Activated CD4-positive, alpha-beta T cell treated with anti-CD3 and anti-CD28 coated beads, Interleukin-2, amount 50 U/mL, for 48 hours (primary cell): Measurements from ENCODE around the gene CSNK2A1.
"Not testable (repeated sequence)": the region's sequence is repeated elsewhere in the genome, so short reads cannot be mapped to it uniquely, and the experiment has no call there.

Experiments used
- DNase-seq, 2 experiments: peaks; one replicate each; pipeline ENCODE4 v3.0.0-alpha.2; 2020

CSNK2A1 gene

DNA sequence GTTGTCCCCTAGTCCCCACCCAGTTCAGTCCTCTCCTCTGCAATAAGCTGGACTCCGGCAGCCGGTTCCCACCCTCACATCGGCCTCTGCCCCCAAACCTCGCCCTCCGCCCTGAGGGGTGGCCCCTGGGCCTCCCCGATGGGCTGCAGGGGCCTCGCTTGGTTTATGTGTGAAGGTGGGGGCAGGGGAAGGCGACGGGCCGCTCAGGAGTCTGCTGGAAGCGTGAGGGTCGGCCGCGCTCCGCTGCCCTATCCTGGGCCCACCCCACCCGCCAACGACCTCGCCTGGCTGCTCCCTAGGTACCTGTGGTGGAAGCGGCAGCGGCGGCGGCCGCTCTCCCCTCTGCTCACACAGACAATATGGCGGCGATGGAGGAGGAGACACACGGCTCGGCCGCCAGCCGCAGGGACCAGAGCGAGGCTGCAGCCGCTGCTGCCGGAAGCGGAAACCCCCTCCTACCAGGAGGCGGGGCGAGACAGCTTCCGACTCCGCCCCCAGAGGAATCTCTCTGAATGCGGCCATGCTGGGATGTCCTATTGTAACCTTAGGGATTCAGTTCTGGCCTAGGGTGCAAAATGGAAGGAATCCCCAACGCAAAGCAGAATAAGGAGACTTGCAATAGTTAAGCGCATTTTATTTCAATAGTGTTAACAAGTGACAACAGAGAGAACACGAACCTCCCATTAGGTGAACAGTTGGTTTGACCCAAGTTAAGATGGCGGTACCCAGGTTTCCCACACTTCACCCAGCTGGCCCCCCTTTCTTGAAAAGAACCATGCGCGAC, at the start of gene CSNK2A1:
Gene CSNK2A1, minus strand, starts transcription at position 422 of the 784 bp plus-strand sequence. CDS start 35,239 bp downstream, outside the sequence.
- DNase-seq = peak; percentile 94 to 96

DNA sequence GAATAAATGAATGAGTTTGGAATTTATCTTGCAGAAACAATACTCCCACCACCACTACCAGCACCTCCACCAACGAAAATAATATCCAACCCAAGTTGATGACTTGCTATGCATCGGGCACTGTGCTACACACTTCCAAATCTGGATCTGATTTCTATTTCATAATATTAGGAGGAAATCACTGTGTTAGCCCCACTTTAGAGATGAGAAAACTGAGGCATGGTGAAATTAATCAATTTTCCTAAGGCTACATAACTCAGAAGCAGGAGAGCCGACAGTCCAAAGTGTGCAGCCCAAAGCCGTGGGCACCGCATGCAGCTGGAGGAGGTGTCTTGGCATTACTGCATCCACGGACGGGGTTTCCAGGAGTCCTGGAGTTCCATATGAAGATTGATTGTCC, 48.9 kb upstream of the CSNK2A1 start:
- no peak for DNase-seq

DNA sequence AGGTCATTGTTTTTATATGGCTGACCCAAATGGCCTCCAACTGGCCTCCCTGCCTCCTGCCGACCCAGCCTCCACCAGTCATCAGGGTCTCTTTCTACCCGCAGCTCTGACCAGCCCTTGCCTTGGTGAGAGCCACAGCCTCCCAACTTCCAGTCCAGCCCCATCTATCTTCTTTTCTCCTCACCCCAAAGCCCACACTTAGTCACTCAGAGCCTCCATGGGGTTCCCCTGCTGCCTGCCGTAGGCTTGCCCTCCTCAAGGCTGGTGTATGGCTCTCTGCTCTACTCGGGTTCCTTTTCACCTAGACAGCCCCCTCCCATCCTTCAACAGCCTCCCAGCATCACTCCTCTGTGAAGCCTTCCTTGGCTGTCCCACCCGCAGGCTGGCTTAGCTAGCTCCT, 48.4 kb upstream of the CSNK2A1 start:
- no peak for DNase-seq

DNA sequence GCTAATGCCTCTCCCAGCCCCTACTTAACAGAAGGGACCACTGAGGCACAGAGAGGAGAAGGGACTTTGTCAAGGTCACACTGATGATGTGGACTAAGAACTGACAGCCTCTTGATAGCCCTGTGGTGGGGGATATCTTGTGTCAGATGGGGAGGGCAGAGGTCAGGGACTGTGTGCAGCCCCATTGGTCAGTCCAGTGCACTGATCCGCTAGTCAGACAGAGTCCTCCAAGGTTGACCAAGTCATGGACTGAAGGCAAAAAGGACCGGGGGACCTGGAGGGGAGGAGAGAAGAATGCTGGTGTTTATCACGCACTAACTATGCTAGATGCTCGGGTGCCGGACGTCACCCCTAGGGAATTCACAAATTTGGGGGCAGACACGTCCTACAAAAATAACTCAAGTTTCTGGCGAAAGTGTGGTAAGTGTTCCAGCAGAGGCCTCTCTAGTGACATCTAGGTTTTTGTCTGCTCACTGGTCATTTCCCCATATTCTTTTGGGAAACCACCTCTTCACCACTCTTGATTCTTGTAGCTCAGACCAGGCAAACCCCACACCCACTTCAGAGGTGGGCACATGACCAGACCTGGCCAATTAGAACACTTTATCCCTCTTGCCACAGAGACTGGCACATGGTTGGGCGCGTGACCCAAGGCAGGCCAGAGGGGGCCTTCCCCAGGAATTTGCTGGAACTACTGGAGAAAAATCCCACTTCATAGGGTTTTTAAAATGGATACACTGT, 45.5 kb upstream of the CSNK2A1 start:
- no peak for DNase-seq

DNA sequence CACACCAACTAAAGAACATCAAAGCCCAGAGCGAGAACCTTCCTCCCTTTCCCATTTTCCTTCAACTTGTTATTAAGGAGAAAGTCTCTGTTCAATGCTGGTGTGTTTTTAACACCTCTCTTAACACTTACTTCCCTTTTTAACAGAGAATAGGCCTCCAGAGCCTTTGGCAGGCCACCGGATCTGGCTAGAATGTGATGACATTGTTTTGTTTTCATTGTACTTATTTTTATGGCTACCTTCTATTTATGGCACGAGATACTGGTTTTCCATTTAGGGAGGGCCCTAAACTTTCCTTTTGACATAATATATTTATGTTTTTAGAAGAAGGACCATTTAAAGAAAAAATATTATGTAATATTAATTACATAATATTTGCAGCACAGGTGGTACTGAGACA, 44.9 kb upstream of the CSNK2A1 start:
- DNase-seq = no peak

DNA sequence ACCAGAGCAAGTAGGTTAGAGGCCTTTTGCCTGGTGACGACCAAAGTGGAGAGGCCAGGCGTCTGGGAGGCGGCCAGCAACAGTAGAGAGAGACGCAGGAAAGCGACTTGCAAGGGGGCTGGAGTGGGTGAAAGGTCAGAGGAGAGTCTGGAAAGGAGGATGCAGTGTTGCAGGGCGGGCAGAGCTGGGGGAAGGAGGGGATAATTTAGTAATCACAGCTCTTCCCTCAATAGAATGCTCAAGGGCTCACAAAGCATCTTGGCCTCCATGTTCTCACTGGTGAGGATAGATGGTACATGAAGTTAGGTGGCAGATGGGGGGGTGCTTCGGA, 41.3 kb upstream of the CSNK2A1 start:
- DNase-seq = no peak

DNA sequence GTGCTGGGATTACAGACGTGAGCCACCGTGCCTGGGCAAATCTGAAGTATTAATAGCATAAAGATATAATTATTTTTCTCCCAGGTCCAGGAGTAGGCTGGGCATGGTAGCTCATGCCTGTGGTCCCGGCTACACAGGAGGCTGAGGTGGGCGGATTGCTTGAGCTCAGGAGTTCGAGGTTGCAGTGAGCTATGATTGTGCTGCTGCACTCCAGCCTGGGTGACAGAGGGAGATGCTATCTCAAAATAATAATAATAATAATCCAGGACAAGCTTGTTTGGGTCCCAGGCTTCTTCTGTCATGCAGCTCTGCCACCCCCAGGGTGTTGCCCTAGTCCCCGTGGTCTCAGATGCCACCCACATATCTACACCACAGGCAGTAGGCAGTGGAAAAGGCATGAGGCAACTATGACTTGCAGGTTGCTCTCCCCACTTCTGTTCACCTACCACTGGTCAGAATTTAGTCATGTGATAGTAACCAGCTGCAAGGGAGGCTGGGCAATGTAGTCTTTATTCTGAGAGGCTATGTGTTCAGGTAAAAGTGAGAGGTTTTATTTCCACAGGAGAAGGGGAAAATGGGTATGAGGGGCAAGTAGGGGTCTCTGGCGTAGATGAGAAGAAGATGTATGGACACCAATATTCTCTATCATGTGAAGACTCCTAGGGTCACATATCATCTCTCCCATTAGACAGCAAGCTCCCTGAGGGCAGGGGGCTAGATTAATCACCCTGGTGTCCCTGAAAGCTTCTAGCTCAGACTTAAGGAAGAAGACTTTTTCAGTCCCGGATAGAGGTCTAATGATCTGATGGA, 40.8 kb upstream of the CSNK2A1 start:
- peak in 1 of 2 experiments; percentile 18 for DNase-seq

DNA sequence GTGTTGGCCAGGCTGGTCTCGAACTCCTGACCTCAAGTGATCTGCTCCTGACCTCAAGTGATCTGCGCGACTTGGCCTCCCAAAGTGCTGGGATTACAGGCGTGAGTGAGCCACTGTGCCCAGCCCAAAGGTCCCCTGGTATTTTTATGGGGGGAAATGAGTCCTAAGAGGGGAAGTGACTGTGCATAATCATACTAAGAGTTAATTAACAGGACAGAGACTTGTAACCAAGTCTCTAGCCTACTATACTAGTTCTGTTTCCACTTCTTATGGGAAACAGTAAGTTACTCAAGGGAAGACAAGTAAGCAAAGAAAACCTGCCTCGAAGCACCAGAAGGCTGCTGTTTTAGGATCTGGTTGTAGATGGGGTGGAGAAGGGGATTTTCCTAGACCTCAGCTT, 38.6 kb upstream of the CSNK2A1 start:
- DNase-seq = no peak

DNA sequence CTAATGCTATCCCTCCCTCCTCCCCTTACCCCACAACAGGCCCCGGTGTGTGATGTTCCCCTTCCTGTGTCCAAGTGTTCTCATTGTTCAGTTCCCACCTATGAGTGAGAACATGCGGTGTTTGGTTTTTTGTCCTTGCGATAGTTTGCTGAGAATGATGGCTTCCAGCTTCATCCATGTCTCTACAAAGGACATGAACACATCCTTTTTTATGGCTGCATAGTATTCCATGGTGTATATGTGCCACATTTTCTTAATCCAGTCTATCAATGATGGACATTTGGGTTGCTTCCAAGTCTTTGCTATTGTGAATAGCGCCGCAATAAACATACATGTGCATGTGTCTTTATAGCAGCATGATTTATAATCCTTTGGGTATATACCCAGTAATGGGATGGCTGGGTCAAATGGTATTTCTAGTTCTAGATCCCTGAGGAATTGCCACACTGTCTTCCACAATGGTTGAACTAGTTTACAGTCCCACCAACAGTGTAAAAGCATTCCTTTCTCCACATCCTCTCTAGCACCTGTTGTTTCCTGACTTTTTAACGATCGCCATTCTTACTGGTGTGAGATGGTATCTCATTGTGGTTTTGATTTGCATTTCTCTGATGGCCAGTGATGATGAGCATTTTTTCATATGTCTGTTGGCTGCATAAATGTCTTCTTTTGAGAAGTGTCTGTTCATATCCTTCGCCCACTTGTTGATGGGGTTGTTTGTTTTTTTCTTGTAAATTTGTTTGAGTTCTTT, 35.5 kb upstream of the CSNK2A1 start:
- not testable (repeated sequence) for DNase-seq

DNA sequence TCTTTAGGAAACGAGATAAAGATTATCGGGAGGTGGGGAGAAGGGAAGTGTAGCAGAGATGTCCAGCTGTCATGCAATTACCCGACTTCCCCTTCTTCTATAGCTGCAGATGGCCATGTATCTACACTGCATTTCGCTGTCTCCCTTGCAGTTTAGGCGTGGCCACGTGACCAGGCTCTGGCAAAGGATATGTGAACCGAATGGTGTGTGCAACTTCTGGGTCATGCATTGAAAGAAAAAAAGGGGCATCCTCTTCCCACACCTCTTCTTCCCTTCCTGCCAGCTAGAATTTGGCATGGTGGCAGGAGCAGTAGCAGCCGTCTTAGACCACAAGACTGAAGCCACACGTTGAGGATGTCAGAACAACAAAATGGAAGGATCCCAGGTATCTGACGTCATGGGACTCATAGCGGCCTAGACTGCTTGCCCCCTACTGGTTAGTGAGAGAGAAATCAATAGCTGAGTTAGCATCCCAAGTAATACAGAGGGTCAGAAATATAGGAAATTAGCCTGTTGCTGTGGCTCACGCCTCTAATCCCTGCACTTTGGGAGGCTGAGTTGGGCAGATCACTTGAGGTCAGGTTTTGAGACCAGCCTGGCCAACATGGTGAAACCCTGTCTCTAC, 33.7 kb upstream of the CSNK2A1 start:
- no peak for DNase-seq

DNA sequence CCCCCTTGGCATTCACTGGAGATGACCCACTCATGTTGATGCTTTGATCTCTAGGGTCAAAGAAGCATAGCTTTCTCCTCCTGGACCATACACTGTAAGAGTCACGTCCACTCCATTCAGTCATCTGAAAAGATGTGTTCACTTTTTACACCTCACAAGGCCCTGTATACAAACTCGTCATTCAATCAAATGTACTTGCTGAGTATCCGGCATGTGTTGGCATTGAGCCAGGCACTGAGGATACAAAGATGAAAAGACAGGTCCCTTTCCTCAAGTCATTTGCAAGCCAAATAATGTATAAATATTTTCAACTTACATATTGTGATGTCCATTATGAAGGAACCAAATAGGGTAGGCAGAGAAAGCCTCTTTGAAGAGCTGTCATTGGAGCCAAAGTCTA, 32.6 kb upstream of the CSNK2A1 start:
- no peak for DNase-seq

DNA sequence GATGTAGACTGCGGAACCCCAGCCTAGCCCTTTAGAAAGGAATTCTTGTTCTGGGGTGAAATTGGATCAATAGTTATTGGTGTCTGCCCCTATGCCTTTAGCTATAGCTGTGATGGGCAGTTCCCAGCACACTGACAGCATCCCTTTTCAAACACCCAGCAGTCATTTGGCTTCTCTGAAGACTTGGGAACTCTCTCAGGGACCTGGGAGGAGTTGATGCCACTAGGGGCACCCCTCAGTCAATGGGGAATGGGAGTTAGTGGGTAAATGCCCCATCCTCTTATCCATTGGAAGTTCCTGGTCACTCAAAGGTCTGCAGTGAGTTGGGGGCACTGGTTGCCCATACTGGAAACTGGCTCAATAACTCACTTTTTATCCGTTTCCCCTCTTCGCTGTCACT, 31.6 kb upstream of the CSNK2A1 start:
- DNase-seq = no peak

DNA sequence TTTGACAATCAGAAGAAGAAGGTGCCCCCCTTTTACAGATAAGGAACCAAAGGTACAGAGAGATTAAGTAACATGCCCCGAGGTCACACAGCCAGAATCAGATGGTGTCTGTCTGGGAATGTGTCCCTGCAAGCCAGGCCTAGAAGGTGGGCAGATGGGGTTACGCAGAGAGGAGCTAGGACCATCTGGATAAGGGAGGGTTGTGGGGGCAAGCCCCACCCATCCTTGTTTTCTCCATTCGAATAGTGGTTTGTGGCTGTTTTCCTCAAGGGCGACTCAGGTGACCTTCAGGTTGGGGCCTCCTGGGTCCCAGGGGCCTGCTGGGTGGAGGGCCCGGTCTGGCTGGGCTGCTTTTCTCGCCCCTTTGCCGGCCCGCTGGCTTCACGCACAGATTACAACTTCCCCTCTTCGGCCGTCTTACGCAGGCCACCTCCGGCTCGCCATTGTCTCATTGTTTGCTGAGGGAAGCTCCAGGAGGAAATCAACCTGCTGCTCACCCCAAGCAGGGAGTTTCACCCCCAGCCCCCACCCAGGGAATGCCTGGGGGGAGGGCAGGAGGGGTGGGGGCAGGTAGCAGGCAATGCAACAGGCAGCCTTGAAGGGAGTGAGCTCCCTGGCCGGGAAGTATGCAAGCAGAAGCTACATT, 30.8 kb upstream of the CSNK2A1 start:
- DNase-seq = no peak

DNA sequence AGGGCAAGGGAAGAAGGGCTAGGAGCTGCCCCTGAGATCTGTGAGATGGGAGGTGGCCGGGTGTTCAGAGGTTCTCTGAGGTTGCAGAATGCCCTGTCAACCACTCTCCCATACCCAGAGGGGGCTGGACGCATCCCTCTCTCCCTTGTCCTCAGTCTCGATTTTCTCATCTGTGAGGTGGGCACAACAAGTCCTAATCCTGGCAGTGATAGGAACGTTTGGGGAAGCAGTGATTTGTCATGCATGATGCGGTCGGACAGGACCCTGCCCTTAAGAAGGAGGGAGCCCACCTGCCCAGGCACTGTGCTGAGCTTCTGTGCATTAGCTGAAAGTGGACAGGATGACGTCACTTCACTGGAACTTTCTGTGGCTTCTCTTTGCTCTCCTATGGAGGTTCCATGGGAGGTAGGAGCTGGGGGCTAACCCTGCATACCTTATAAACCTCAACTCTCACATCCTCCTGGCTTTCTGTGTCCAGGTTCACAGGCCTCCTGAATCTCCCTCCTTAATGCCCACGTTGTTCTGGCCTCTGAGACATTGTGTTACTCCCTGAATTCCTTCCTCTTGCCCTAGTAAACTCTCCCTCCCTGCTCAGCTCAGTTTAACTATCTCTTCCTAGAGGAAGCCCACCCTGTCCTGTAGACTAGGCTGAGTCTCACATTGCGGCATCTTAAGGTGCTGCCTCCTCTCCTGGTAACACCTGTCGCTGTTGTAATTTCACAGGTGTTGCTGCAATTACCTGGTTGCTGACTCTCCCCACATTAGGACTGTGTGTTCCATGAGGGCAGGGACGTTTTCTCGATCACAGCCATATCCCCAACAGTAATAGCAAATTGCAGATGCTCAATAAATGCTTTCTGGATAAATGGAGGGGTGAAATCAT, 30.1 kb upstream of the CSNK2A1 start:
- DNase-seq = no peak

DNA sequence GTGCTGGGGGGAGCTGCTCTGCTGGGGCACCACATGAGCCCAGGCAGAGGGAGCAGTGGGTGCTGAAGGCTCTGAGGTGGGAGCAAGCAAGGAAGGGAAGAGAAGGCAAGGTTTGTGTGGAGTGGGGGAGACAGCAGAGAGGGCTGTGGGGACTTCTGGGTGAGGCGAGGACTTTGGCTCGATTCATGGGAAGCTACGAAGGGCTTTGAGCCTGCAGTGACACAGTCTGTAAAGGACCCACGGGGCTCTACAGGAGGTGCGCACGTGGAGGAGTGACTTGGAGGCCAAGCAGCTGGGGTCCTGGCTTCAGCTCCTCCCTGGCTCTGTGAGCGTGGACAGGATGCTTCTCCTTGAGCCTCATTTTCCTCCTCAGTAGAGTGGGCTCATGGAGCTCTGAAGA, 29.1 kb upstream of the CSNK2A1 start:
- DNase-seq = no peak

DNA sequence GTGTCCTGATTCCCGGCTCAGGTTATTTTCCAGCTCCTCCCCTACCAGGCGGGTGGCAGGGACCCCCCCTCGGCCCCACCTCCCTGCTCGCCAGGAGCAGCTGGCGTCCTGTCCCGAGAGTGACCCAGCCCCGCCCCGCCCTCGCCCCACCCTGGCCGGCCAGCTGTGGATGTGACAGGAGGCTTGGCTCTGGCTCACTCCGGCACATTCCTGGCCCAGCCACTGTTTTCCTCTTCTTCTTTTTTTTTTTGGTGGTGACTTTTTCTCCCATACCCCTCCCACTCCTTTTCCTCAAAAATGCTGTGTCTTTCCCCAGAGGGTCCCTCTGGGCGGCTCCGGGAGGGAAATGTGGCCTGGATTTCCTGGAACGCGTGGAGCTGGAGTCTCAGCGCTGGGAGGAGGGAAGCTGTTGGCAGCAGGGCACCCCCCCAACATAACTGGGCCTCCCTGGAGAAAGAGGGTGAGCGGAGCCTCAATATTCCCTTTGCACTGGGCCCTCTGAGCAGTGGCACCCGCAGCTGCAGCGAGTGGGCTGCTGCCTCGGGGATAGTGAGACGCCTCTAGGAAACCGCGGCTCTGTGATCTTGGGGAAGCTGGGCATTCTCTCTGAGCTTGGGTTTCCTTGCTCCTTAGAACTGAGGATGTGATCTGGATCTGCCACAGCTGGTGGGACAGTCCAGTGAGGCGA, 28.3 kb upstream of the CSNK2A1 start:
- no peak for DNase-seq

DNA sequence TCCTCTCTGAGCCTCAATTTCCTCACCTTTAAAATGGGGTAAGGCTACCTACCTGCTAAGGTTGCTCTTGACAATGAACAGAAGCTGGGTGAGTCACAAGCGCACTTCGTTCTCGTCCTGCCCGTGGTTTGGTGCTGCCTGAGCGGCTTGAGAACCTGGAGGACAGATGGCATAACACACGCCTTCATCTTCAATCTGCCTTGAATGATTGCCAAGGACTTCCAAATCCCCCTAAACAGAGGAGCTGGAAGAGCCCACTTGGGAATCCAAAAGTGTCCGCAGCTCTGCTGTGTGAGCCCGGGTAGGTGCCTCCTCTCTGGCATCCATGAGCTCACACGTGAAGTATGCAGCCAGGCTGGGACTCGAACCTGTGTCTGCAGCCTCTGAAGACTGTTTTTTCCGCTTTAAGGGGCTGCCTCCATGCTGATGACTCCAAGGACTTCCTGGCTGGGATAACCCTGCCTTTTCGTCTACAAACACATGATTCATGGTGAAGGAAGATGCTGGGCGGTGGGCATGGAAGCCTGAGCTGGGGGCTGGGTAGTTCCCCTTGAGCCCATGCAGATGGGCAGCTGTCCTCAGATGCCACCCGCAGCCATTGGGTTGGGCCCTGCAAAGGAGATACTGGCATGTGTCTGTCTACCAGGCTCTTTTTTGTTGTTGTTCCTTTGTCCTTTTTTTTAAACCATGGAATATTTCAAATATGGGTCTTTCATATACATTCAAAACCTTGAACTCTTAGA, 25.3 kb upstream of the CSNK2A1 start:
- no peak for DNase-seq

DNA sequence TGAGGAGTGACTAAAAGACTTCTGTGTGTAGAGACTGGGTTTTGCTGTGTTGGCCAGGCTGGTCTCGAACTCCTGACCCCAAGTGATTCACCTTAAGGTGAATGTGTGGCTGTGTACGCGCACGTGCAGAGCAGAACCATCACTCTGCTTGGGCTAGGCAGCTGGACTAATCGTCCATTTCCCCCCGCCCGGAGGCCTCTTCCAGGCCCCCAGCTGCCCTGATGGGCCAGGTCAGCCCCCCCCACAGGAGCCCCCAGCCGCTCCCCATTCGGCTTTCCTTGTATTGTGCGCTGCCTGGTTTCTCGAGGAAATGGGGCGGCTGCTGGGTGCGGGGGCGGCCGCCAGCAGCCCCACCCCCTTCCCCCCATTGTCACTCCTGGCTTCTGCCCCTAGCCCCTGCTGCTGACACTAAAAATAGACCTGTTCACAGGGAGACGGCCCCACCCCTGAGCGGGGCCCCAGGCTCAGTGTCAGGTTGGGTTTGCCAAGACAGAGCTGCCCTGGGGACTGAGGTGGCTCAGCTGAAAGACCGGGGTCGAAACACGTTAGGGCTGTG, 24.6 kb upstream of the CSNK2A1 start:
- no peak for DNase-seq

DNA sequence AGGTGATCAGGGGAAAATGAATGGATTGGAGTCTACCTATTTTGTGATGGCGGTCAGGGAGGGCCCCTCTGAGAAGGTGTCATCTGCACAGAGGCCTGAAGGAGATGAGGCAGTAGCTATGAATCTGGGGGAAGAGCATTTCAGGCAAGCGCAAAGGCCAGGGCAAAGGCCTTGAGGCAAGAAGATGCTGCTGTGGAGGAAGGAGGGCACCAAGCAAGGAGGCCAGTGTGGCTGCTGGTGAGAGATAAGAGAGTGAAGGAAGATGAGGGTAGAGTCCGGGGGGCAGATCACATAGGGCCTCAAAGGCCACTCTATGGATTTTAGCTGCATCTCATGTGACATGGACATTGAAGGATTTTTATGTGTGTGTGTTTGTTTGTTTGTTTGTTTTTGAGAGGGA, 20.6 kb upstream of the CSNK2A1 start:
- no peak for DNase-seq
